Measurements from ENCODE around the gene DTL.

Gene DTL

DNA sequence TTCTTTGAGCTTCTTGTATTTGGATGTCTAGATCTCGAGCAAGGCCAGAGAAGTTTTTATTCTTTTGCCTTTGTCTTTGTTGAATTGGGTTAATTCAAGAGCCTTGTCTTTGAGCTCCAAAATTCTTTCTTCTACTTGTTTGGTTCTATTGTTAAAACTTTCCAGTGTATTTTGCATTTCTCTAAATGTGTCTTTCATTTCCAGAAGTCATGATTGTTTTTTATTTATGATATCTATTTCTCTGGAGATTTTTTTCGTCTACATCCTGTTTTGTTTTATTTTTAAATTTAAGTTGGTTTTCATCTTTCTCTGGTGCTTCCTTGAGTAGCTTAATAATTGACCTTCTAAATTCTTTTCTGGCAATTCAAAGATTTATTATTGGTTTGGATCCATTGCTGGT is 61.8 kb downstream of the DTL start:
- no peak overlapping the region for H3K4me3 ChIP-seq (ENCODE audit: extremely low read depth, insufficient read depth, low read length, poor library complexity, severe bottlenecking)
- no peak overlapping the region for H3K27ac ChIP-seq (ENCODE audit: low read depth, low read length, severe bottlenecking)
- H3K9me3 ChIP-seq (ENCODE audit: control insufficient read depth, low read length) = no peaks in the 10 kb centered on the region
- peaks cover 50% of the 10 kb centered on the region for H3K36me3 ChIP-seq (ENCODE audit: control insufficient read depth, insufficient read depth, low read length)
- WGBS, 2 experiments (ENCODE audit: insufficient coverage in 2 of 2) = 100% methylated on average over 1 of the region's 2 CpGs; no CpG with 5 or more reads in 1 of the 2 experiments
- H3K4me1 ChIP-seq (ENCODE audit: control insufficient read depth, insufficient read depth, low read length, poor library complexity, severe bottlenecking) = no peaks in the 10 kb centered on the region

DNA sequence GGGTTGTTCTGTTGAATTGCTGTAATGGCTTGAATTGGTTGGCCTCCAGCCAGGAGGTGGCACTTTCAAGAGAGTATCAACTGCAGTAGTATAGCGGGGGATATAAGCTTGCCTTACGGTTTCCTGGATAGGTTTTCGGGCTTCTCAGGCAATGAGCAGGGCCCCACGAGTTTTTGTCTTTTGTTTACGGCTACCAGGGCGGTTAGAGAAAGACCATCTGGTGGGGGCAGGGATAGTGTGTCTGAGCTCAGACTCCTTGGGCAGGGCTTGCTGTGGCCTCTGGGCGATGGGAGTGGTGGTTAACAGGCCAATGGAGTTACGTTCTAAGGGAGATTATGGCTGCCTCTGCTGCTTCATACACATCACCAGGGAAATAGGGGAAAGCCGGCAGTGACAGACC is 62.8 kb downstream of the DTL start:
- Histone ChIP-seq H3K9me3 (ENCODE audit: control insufficient read depth, low read length) (no peaks in the 10 kb centered on the region), H3K4me1 (ENCODE audit: control insufficient read depth, insufficient read depth, low read length, poor library complexity, severe bottlenecking) (no peaks in the 10 kb centered on the region), H3K4me3 (ENCODE audit: extremely low read depth, insufficient read depth, low read length, poor library complexity, severe bottlenecking) (no peak overlapping the region), H3K36me3 (ENCODE audit: control insufficient read depth, insufficient read depth, low read length) (peaks cover 45% of the 10 kb centered on the region), H3K27ac (ENCODE audit: low read depth, low read length, severe bottlenecking) (no peak overlapping the region)
- 97 to 100% methylated on average over 4 to 9 of the region's 9 CpGs for WGBS, 2 experiments (ENCODE audit: insufficient coverage in 2 of 2)

DNA sequence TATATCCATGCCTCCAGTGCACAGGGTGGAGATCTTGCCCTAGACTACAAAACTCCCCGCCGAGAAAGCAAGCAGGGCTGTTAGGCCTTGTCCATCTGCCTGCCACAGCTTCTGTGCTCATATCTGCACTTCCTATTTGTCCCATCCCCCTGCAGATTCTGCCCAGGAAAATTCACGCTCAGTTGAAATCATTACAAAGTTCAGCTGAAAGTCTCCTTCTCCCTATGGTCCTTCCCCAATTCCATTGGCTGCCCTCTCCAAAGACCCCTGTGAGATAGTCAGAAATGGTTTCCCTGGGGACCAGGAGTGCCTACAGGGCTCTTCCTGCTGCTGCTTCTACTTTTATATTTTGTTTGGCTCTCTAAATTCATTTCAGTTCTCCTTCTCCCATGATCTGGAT is 63.2 kb downstream of the DTL start:
- Histone ChIP-seq H3K4me3 (ENCODE audit: extremely low read depth, insufficient read depth, low read length, poor library complexity, severe bottlenecking) (no peak overlapping the region), H3K36me3 (ENCODE audit: control insufficient read depth, insufficient read depth, low read length) (peaks cover 43% of the 10 kb centered on the region)
- WGBS, 2 experiments (ENCODE audit: insufficient coverage in 2 of 2) = 76 to 89% methylated on average over 3 of the region's 3 CpGs

DNA sequence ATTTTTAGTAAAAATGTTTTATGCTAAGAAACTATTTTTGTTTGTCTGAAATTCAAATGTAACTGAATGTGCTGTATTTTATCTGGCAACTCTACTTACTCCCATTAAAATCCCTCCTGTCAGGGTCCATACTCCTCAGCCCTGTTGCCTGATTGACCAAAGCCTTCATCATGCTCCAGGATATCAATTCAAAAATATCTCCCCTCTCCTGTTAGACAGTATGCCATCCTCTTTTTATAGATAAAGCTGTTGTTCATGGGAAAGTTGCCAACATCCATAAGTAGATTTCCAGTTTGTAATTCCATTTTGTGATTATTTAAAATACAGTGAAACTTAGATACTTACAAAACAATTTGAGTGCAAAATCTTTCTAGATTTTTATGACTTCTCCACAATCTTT is 65.7 kb downstream of the DTL start:
- Histone ChIP-seq H3K36me3 (ENCODE audit: control insufficient read depth, insufficient read depth, low read length) (peaks cover 37% of the 10 kb centered on the region), H3K27ac (ENCODE audit: low read depth, low read length, severe bottlenecking) (no peak overlapping the region)

More for the DNA sequence above, 63.2 kb downstream of the DTL start:
- no peaks in the 10 kb centered on the region for H3K4me1 ChIP-seq (ENCODE audit: control insufficient read depth, insufficient read depth, low read length, poor library complexity, severe bottlenecking)
- no peaks in the 10 kb centered on the region for H3K9me3 ChIP-seq (ENCODE audit: control insufficient read depth, low read length)
- H3K27ac ChIP-seq (ENCODE audit: low read depth, low read length, severe bottlenecking) = no peak overlapping the region

DNA sequence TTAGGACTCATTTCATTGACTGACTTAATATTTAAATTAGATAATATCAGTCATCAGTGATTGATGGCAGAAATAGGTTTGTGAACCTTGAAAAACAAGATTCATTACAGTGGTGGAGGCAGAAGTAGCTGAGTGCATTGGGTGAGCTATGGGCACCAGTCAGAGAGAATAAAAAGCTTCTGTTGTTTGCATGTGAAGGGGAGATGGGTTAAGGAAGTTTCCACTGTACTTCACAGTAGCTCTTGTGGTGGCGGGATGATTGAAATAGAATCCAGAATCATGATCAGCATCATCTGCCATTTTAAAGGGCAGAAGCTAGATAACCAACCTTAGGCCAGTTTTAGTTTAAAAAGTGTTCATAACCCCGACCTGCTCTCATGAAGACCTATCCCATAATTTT is 66.2 kb downstream of the DTL start:
- H3K9me3 ChIP-seq (ENCODE audit: control insufficient read depth, low read length) = no peaks in the 10 kb centered on the region
- no peaks in the 10 kb centered on the region for H3K4me1 ChIP-seq (ENCODE audit: control insufficient read depth, insufficient read depth, low read length, poor library complexity, severe bottlenecking)
- H3K4me3 ChIP-seq (ENCODE audit: extremely low read depth, insufficient read depth, low read length, poor library complexity, severe bottlenecking) = no peak overlapping the region
- no CpG with 5 or more reads among the region's 2 CpGs for WGBS, 2 experiments (ENCODE audit: insufficient coverage in 2 of 2)
- peaks cover 37% of the 10 kb centered on the region for H3K36me3 ChIP-seq (ENCODE audit: control insufficient read depth, insufficient read depth, low read length)
- no peak overlapping the region for H3K27ac ChIP-seq (ENCODE audit: low read depth, low read length, severe bottlenecking)

More for the DNA sequence above, 65.7 kb downstream of the DTL start:
- H3K4me1 ChIP-seq (ENCODE audit: control insufficient read depth, insufficient read depth, low read length, poor library complexity, severe bottlenecking) = no peaks in the 10 kb centered on the region
- H3K4me3 ChIP-seq (ENCODE audit: extremely low read depth, insufficient read depth, low read length, poor library complexity, severe bottlenecking) = no peak overlapping the region
- no peaks in the 10 kb centered on the region for H3K9me3 ChIP-seq (ENCODE audit: control insufficient read depth, low read length)

DNA sequence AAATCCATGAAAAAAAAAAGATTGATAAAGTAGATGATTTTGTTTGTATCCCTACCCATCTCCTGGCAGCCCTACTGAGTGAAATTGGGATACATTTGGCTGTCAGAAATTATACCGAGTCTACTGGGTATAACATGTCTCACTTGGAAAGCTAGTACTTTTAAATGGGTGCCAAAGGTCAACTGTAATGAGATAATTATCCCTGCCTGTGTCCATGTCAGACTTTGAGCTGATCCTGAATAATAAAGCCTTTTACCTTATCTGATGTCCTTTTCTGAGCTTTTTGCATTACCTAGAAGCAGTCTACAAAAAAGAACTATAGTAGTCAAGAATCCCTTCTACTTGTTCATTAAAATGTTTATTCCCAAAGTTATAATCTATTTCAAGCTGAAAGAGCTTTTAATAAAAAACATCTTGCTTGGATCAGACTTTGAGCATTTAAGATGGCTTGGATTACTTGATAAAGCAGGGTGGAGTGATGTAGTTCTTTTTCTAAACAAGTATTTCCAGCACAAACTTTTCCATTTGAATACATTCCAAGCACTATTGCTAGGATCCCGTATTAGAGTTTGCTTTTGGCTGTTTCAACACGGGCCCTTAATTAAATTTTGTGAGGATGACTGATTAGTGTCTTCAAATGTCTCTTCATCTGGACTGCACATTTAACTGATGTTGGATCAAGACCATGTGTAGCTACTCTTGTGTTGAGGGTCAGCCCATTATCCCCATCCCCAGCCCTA is 69.2 kb downstream of the DTL start:
- Histone ChIP-seq H3K36me3 (ENCODE audit: control insufficient read depth, insufficient read depth, low read length) (peaks cover 25% of the 10 kb centered on the region), H3K9me3 (ENCODE audit: control insufficient read depth, low read length) (no peaks in the 10 kb centered on the region), H3K4me1 (ENCODE audit: control insufficient read depth, insufficient read depth, low read length, poor library complexity, severe bottlenecking) (no peaks in the 10 kb centered on the region), H3K27ac (ENCODE audit: low read depth, low read length, severe bottlenecking) (no peak overlapping the region), H3K4me3 (ENCODE audit: extremely low read depth, insufficient read depth, low read length, poor library complexity, severe bottlenecking) (no peak overlapping the region)
- 100% methylated on average over 3 of the region's 3 CpGs; no CpG with 5 or more reads in 1 of the 2 experiments for WGBS, 2 experiments (ENCODE audit: insufficient coverage in 2 of 2)

DNA sequence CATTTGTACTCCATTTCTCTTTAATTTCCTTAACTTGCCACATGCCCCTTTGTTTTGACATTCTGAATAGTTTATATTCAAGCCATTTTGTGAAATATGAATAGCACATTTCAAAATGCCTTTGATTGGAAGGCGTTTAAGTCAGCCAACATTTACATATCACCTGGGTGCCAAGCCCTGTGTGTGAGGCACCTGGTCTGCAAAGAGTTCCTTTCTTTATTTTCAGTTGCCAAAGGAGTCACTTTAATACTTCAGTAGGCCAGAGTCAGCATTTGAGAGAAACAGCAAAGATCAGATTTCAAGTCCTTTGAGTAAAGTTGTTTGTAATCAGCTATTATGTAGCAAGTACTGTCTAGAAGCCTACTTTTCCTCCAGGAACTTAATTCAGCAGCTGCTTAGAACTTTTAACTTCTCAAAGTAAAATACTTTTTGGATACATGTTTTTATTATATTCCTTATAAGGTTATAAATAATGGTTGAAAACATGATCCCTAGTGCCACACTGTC is 70.8 kb downstream of the DTL start:
- no CpG with 5 or more reads among the region's 1 CpG for WGBS, 2 experiments (ENCODE audit: insufficient coverage in 2 of 2)
- Histone ChIP-seq H3K9me3 (ENCODE audit: control insufficient read depth, low read length) (no peaks in the 10 kb centered on the region), H3K27ac (ENCODE audit: low read depth, low read length, severe bottlenecking) (no peak overlapping the region), H3K36me3 (ENCODE audit: control insufficient read depth, insufficient read depth, low read length) (peaks cover 15% of the 10 kb centered on the region), H3K4me3 (ENCODE audit: extremely low read depth, insufficient read depth, low read length, poor library complexity, severe bottlenecking) (no peak overlapping the region), H3K4me1 (ENCODE audit: control insufficient read depth, insufficient read depth, low read length, poor library complexity, severe bottlenecking) (no peaks in the 10 kb centered on the region)

DNA sequence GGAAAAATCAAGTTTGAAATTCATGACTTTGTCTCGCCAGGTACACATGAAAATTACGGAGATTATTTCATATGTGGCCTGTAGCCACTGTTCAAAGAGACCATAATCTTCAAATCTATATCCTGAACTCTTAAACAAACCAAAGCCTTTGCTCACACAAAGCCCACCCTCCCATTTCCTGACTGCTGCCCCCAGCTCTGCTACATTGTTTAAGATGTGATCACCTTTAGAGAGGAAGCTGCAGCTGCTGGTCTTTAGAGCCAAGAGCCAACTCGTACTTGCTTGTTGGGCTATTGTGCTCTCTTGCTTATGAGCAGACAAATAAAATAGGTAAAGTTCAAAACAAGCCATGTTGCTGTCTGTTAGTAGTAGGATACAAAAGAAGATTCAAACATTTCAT is 71.9 kb downstream of the DTL start:
- Histone ChIP-seq H3K4me1 (ENCODE audit: control insufficient read depth, insufficient read depth, low read length, poor library complexity, severe bottlenecking) (no peaks in the 10 kb centered on the region), H3K27ac (ENCODE audit: low read depth, low read length, severe bottlenecking) (no peak overlapping the region), H3K9me3 (ENCODE audit: control insufficient read depth, low read length) (no peaks in the 10 kb centered on the region), H3K36me3 (ENCODE audit: control insufficient read depth, insufficient read depth, low read length) (peaks cover 13% of the 10 kb centered on the region), H3K4me3 (ENCODE audit: extremely low read depth, insufficient read depth, low read length, poor library complexity, severe bottlenecking) (no peak overlapping the region)
- WGBS, 2 experiments (ENCODE audit: insufficient coverage in 2 of 2) = 90 to 92% methylated on average over 2 of the region's 3 CpGs

DNA sequence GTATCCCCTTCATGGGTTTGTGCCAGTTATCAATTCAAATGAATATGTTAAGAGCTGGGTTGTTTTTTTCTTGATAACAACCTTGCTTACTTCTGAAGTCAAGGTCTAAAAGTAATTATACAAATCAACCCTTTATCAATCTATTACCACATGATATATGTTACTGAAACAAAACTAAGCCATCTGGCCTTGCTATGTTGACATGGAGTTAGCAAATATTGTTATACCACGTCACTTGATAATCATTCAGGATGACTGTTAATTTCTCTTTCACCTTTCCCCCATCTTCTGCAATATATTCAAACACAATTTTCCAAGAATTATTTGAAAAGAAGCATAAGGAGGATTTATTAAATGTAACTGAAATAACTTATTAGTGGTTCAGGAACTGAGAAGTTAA is 72.6 kb downstream of the DTL start:
- H3K4me1 ChIP-seq (ENCODE audit: control insufficient read depth, insufficient read depth, low read length, poor library complexity, severe bottlenecking) = no peaks in the 10 kb centered on the region
- H3K9me3 ChIP-seq (ENCODE audit: control insufficient read depth, low read length) = no peaks in the 10 kb centered on the region
- no peak overlapping the region for H3K4me3 ChIP-seq (ENCODE audit: extremely low read depth, insufficient read depth, low read length, poor library complexity, severe bottlenecking)
- H3K36me3 ChIP-seq (ENCODE audit: control insufficient read depth, insufficient read depth, low read length) = peaks cover 12% of the 10 kb centered on the region
- no CpG with 5 or more reads among the region's 1 CpG for whole genome bisulfite sequencing, 2 experiments (ENCODE audit: insufficient coverage in 2 of 2)
- no peak overlapping the region for H3K27ac ChIP-seq (ENCODE audit: low read depth, low read length, severe bottlenecking)

DNA sequence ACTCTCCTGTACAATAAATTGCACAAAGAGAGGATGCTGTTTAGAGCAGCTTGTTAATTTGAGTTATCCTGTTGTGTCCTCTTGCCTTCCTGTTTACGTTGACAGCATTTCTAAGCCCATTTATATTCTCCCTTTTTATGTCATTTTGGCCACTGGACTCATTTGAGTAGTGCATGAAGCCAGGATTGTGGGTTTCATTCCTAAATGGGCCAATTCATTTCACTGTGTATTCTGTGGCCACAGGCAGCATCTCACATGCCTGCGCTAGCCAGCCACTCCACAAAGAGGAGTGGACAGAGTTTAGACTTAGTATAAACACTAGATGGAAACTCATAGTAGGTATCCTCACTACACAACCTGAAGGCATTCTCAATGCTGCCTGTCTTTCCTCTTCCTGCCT is 73.4 kb downstream of the DTL start:
- H3K36me3 ChIP-seq (ENCODE audit: control insufficient read depth, insufficient read depth, low read length) = peaks cover 8% of the 10 kb centered on the region
- no peaks in the 10 kb centered on the region for H3K4me1 ChIP-seq (ENCODE audit: control insufficient read depth, insufficient read depth, low read length, poor library complexity, severe bottlenecking)
- no peaks in the 10 kb centered on the region for H3K9me3 ChIP-seq (ENCODE audit: control insufficient read depth, low read length)
- no peak overlapping the region for H3K4me3 ChIP-seq (ENCODE audit: extremely low read depth, insufficient read depth, low read length, poor library complexity, severe bottlenecking)
- WGBS, 2 experiments (ENCODE audit: insufficient coverage in 2 of 2) = 100% methylated on average over 1 of the region's 2 CpGs; no CpG with 5 or more reads in 1 of the 2 experiments
- H3K27ac ChIP-seq (ENCODE audit: low read depth, low read length, severe bottlenecking) = no peak overlapping the region

DNA sequence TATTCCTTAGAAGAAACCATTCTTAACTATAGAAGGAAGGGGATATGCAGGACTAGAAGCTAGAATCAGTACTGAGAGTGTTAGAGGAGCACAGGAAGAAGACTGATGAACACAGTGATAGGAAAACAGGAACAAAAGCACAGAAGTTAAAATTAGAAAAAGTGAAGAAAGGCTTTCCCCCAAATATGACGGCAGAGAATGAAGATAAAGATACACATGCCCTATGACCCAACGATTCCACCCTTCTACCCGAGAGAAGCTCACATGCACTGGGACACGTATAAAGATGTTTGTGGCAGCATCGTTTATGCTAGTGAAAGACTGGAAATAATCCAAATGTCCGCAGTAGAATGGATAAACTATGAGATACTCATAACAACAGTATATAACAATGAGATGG is 74.2 kb downstream of the DTL start:
- Histone ChIP-seq H3K9me3 (ENCODE audit: control insufficient read depth, low read length) (no peaks in the 10 kb centered on the region), H3K4me1 (ENCODE audit: control insufficient read depth, insufficient read depth, low read length, poor library complexity, severe bottlenecking) (no peaks in the 10 kb centered on the region), H3K4me3 (ENCODE audit: extremely low read depth, insufficient read depth, low read length, poor library complexity, severe bottlenecking) (no peak overlapping the region), H3K36me3 (ENCODE audit: control insufficient read depth, insufficient read depth, low read length) (peaks cover 8% of the 10 kb centered on the region), H3K27ac (ENCODE audit: low read depth, low read length, severe bottlenecking) (no peak overlapping the region)
- 90 to 100% methylated on average over 2 of the region's 6 CpGs for WGBS, 2 experiments (ENCODE audit: insufficient coverage in 2 of 2)

Data from mesodermal cell (in vitro differentiated cells).